Astrocyte of the hippocampus (primary cell): Measurements from ENCODE around the gene GLRX5.

Source experiments
- DNase-seq: peaks from one replicate; pipeline ENCODE4 v3.0.0; 2011; ENCODE audit warnings: low read depth, low spot score

The GLRX5 gene

GRCh38 chr14:95534299-95535225 is at the start of gene GLRX5:
GLRX5 (plus strand) TSS chr14:95535050; CDS start chr14:95535090, 40 bp downstream.
- peak; percentile 100 for DNase-seq

- DNase-seq: no peak
These were observed 49.5 kb upstream of the GLRX5 start for GRCh38 chr14:95485222-95485819.

- DNase-seq: no peak
These were observed 47.8 kb upstream of the GLRX5 start for GRCh38 chr14:95486875-95487668.

GRCh38 chr14:95487669-95488084 is 47.2 kb upstream of the GLRX5 start:
- DNase-seq: no peak

- DNase-seq: peak; percentile 62
These were observed 46.3 kb upstream of the GLRX5 start for GRCh38 chr14:95488376-95489213.

GRCh38 chr14:95489214-95490137 is 45.4 kb upstream of the GLRX5 start:
- DNase-seq: peak; percentile 39

GRCh38 chr14:95490138-95490509 is 44.7 kb upstream of the GLRX5 start:
- DNase-seq: no peak

- DNase-seq: no peak
These were observed 44.0 kb upstream of the GLRX5 start for GRCh38 chr14:95490727-95491451.

GRCh38 chr14:95491936-95492608 is 42.8 kb upstream of the GLRX5 start:
- DNase-seq: no peak

- no peak for DNase-seq
These were observed 41.3 kb upstream of the GLRX5 start for GRCh38 chr14:95493503-95493902.

- no peak for DNase-seq
These were observed 40.9 kb upstream of the GLRX5 start for GRCh38 chr14:95493976-95494375.

GRCh38 chr14:95494456-95494855 is 40.4 kb upstream of the GLRX5 start:
- no peak for DNase-seq

GRCh38 chr14:95495076-95495475 is 39.8 kb upstream of the GLRX5 start:
- DNase-seq: no peak

GRCh38 chr14:95495538-95496025 is 39.3 kb upstream of the GLRX5 start:
- no peak for DNase-seq

GRCh38 chr14:95496111-95496681 is 38.7 kb upstream of the GLRX5 start:
- peak; percentile 62 for DNase-seq

- DNase-seq: peak; percentile 74
These were observed 38.1 kb upstream of the GLRX5 start for GRCh38 chr14:95496690-95497259.

GRCh38 chr14:95497561-95498011 is 37.3 kb upstream of the GLRX5 start:
- DNase-seq: no peak
